H1 (cell line): Measurements from ENCODE around the gene DDX4. TPM values are rescaled to one million over a fixed set of nuclear protein-coding genes. Genes with fewer than 3 reads are reported as not detected.

Experiments
- CTCF ChIA-PET: fragments of 300-600 bp; sonication (Branson Sonifier 250); formaldehyde crosslinking; loops from one replicate; lab custom pipeline; 2021; ENCODE audit not compliant: partially characterized antibody; lab: Charles Lee
- POLR2A ChIA-PET: fragments of 300-600 bp; sonication (Branson Sonifier 250); formaldehyde crosslinking; loops from one replicate; lab custom pipeline; 2021; ENCODE audit warnings: inconsistent platforms; ENCODE audit not compliant: partially characterized antibody; lab: Charles Lee
- DNase-seq, 2 experiments: peaks; one replicate each; pipeline versions ENCODE4 v3.0.0 to v3.0.0-alpha.2; 2010 to 2022; ENCODE audit warnings: low spot score in 2 of 2, low read depth in 1 of 2, mixed read lengths in 1 of 2
- FAIRE-seq: peaks from 2 replicates; lab custom pipeline; 2011; peaks lifted over from hg19 to GRCh38; lab: Jason Lieb, UNC
- H2AFZ ChIP-seq: 2 replicates; pipeline ENCODE4 v1.8.1; 2012; ENCODE audit warnings: low read length, inconsistent platforms
- H2AK5ac ChIP-seq: 2 replicates; pipeline ENCODE4 v1.6.1; 2013; ENCODE audit warnings: low read depth, low read length
- H2BK120ac ChIP-seq: replicated peaks from 2 replicates; pipeline ENCODE3; 2013; ENCODE audit warnings: low read depth, low read length, inconsistent platforms
- H2BK12ac ChIP-seq: 2 replicates; pipeline ENCODE4 v1.6.1; 2013; ENCODE audit warnings: low read depth, low read length
- H2BK15ac ChIP-seq: 2 replicates; pipeline ENCODE4 v1.6.1; 2013; ENCODE audit warnings: low read length
- H2BK20ac ChIP-seq: 2 replicates; pipeline ENCODE4 v1.6.1; 2013; ENCODE audit warnings: low read length
- H2BK5ac ChIP-seq: 2 replicates; pipeline ENCODE4 v1.6.1; 2013; ENCODE audit warnings: low read depth, low read length
- H3K14ac ChIP-seq: 2 replicates; pipeline ENCODE4 v1.6.1; 2013; ENCODE audit warnings: inconsistent platforms; ENCODE audit not compliant: insufficient read length
- H3K18ac ChIP-seq: 2 replicates; pipeline ENCODE4 v1.6.1; 2013; ENCODE audit warnings: low read length; ENCODE audit errors: extremely low read depth
- H3K23ac ChIP-seq: 2 replicates; pipeline ENCODE4 v1.6.1; 2013; ENCODE audit warnings: inconsistent platforms; ENCODE audit not compliant: insufficient read length
- H3K23me2 ChIP-seq: 2 replicates; pipeline ENCODE4 v1.6.1; 2013; ENCODE audit warnings: low read depth, low read length
- H3K27ac ChIP-seq: 2 replicates; pipeline ENCODE4 v1.6.1; 2011; ENCODE audit warnings: low read depth, low read length, inconsistent platforms
- H3K27me3 ChIP-seq, 4 experiments: replicated peaks in 1 of 4; 1 replicate in 1 of 4; 2 replicates in 3 of 4; pipeline versions ENCODE4 v1.6.1 to v1.8.1; 2011 to 2013; ENCODE audit warnings: low read length in 3 of 4, mild to moderate bottlenecking in 3 of 4, inconsistent platforms in 2 of 4, mixed read lengths in 2 of 4, moderate library complexity in 1 of 4; ENCODE audit not compliant: control insufficient read depth in 3 of 4, insufficient read depth in 3 of 4; ENCODE audit errors: extremely low read depth in 1 of 4
- H3K36me3 ChIP-seq, 4 experiments: 2 replicates each; pipeline versions ENCODE4 v1.6.1 to v1.8.1; 2011 to 2013; ENCODE audit warnings: mild to moderate bottlenecking in 4 of 4, low read length in 3 of 4, moderate library complexity in 2 of 4, control low read depth in 1 of 4, inconsistent platforms in 1 of 4; ENCODE audit not compliant: insufficient read depth in 4 of 4, control insufficient read depth in 2 of 4
- H3K4ac ChIP-seq: replicated peaks from 2 replicates; pipeline ENCODE3; 2013; ENCODE audit warnings: low read length, low read depth, mixed read lengths, inconsistent platforms; ENCODE audit not compliant: insufficient read length
- H3K4me1 ChIP-seq, 4 experiments: replicated peaks in 1 of 4; 1 replicate in 1 of 4; 2 replicates in 3 of 4; pipeline versions ENCODE4 v1.6.1 to v1.8.1; 2011 to 2013; ENCODE audit warnings: low read length in 3 of 4, inconsistent platforms in 2 of 4, mixed read lengths in 1 of 4; ENCODE audit not compliant: insufficient read depth in 4 of 4, control insufficient read depth in 3 of 4
- H3K4me2 ChIP-seq, 2 experiments: 2 replicates each; pipeline versions ENCODE4 v1.6.1 to v1.8.1; 2011 to 2013; ENCODE audit warnings: low read depth in 2 of 2, low read length in 2 of 2, control low read depth in 1 of 2, inconsistent platforms in 1 of 2, mild to moderate bottlenecking in 1 of 2; ENCODE audit not compliant: insufficient read depth in 1 of 2
- H3K4me3 ChIP-seq, 4 experiments: fragments of 200-600, 300-600 bp in 1 of 4; sonication (generic), shearing (Covaris generic), sonication (Bioruptor Twin) in 1 of 4; 2 replicates each; pipeline versions ENCODE4 v1.5.1 to v1.8.1; 2011 to 2016; ENCODE audit warnings: low read length in 4 of 4, low read depth in 3 of 4, control low read depth in 2 of 4, inconsistent platforms in 2 of 4, mild to moderate bottlenecking in 2 of 4, mixed read lengths in 1 of 4, moderate library complexity in 1 of 4; ENCODE audit not compliant: insufficient read depth in 2 of 4; ENCODE audit errors: extremely low read depth in 1 of 4
- H3K56ac ChIP-seq: replicated peaks from 2 replicates; pipeline ENCODE3; 2013; ENCODE audit warnings: low read depth, mild to moderate bottlenecking, mixed read lengths, low read length, inconsistent platforms; ENCODE audit not compliant: insufficient read length
- H3K79me1 ChIP-seq: 2 replicates; pipeline ENCODE4 v1.6.1; 2013; ENCODE audit warnings: low read depth, low read length, control low read depth
- H3K79me2 ChIP-seq, 2 experiments: 2 replicates each; pipeline versions ENCODE4 v1.6.1 to v1.8.1; 2012 to 2013; ENCODE audit warnings: low read length in 2 of 2, mild to moderate bottlenecking in 2 of 2, inconsistent platforms in 1 of 2; ENCODE audit not compliant: insufficient read depth in 2 of 2, control insufficient read depth in 1 of 2
- H3K9ac ChIP-seq, 4 experiments: replicated peaks in 1 of 4; 1 replicate in 1 of 4; 2 replicates in 3 of 4; pipeline versions ENCODE4 v1.6.1 to v1.8.1; 2011 to 2013; ENCODE audit warnings: low read depth in 3 of 4, low read length in 3 of 4, control low read depth in 2 of 4, mild to moderate bottlenecking in 2 of 4, moderate library complexity in 2 of 4, inconsistent platforms in 1 of 4; ENCODE audit errors: extremely low read depth in 1 of 4
- H3K9me3 ChIP-seq, 2 experiments: 2 replicates each; pipeline versions ENCODE4 v1.6.1 to v1.8.1; 2012 to 2013; ENCODE audit warnings: mild to moderate bottlenecking in 2 of 2, moderate library complexity in 2 of 2, control low read depth in 1 of 2, inconsistent platforms in 1 of 2, low read depth in 1 of 2, low read length in 1 of 2, mixed read lengths in 1 of 2; ENCODE audit not compliant: insufficient read depth in 2 of 2
- H4K20me1 ChIP-seq, 2 experiments: replicated peaks in 1 of 2; 2 replicates each; pipeline versions ENCODE3 to v1.8.1; 2011 to 2013; ENCODE audit warnings: inconsistent platforms in 2 of 2, low read length in 2 of 2, mild to moderate bottlenecking in 1 of 2; ENCODE audit not compliant: insufficient read depth in 2 of 2, control insufficient read depth in 1 of 2
- H4K5ac ChIP-seq: 2 replicates; pipeline ENCODE4 v1.6.1; 2013; ENCODE audit warnings: low read length, low read depth, mixed read lengths, inconsistent platforms; ENCODE audit not compliant: insufficient read length
- H4K8ac ChIP-seq: 2 replicates; pipeline ENCODE4 v1.8.0; 2013; ENCODE audit warnings: mild to moderate bottlenecking, moderate library complexity, low read length, inconsistent platforms; ENCODE audit not compliant: insufficient read depth; ENCODE audit errors: extremely low read depth
- H4K91ac ChIP-seq: replicated peaks from 2 replicates; pipeline ENCODE3; 2013; ENCODE audit warnings: low read length, mixed read lengths, inconsistent platforms; ENCODE audit not compliant: insufficient read length
- POLR2AphosphoS5 ChIP-seq: IDR thresholded peaks from 2 replicates; pipeline ENCODE4 v1.6.1; 2011; ENCODE audit warnings: low read depth, low read length
- RAD21 ChIP-seq, 2 experiments: IDR thresholded peaks in 1 of 2; conservative IDR thresholded peaks in 1 of 2; 2 replicates each; pipeline ENCODE4 v1.6.1; 2011; ENCODE audit warnings: low read depth in 2 of 2, low read length in 2 of 2, improper control_type of control experiment in 1 of 2, inconsistent platforms in 1 of 2, mild to moderate bottlenecking in 1 of 2, moderate library complexity in 1 of 2
- WGBS, 2 experiments: shearing (Covaris generic) in 1 of 2; methylation state at CpG; one replicate each; pipeline versions ENCODE4 v1.1.6 to v1.1.7; 2013 to 2015; ENCODE audit warnings: low lambda C conversion rate in 2 of 2, mixed read lengths in 2 of 2, inconsistent platforms in 1 of 2, low coverage in 1 of 2, missing lambda C conversion rate in 1 of 2; ENCODE audit not compliant: insufficient replicate concordance in 2 of 2, insufficient coverage in 1 of 2, insufficient read length in 1 of 2; ENCODE audit errors: extremely low coverage in 1 of 2, missing lambda C conversion rate in 1 of 2; 5-methylcytosine and 5-hydroxymethylcytosine counted together
- polyA plus RNA-seq, 7 experiments: library from polyadenylated mRNA; depleted of rRNA in 3 of 7; stranded (reverse) in 5 of 7; unstranded in 2 of 7; fragments of >200 nt in 5 of 7; fragments of 200-250 nt in 2 of 7; gene quantifications; 1 replicate in 5 of 7; 2 replicates in 1 of 7; 4 replicates in 1 of 7; pipeline versions ENCODE4 v1.2.1 to v1.2.3, GENCODE V29; 2011 to 2013; ENCODE audit warnings: missing spikeins in 2 of 7, mixed read lengths in 2 of 7
- total RNA-seq: library from RNA; stranded (reverse); fragmentation: NEBNext Ultra II Directional; extraction: Animal tissue kit (Norgen Biotek cat#: 25700); gene quantifications from 2 replicates; pipeline ENCODE4 v1.2.1, GENCODE V29; 2021
- TF ChIP-seq, protein P1 (sequence below), 3 experiments: IDR thresholded peaks; 1 replicate in 2 of 3; 2 replicates in 1 of 3; pipeline versions ENCODE4 v1.5.1 to v1.6.1; 2011; ENCODE audit warnings: low read length in 3 of 3, mild to moderate bottlenecking in 3 of 3, inconsistent platforms in 2 of 3, low read depth in 1 of 3, moderate library complexity in 1 of 3; ENCODE audit not compliant: insufficient read depth in 1 of 3; ENCODE audit errors: control extremely low read depth in 1 of 3

Gene DDX4
- total and polyA plus RNA-seq, 2 of the 8 experiments (the other 6 are each of a cell fraction or from before 2014, with no cell fraction given) = 0.15 TPM; not detected in 1

GRCh38 chr5:55694152-55694830 lies 43.6 kb upstream of the DDX4 start:
- H3K9me3 ChIP-seq = peaks cover 6 to 8% of the 10 kb centered on the region in 2 experiments; a peak in 2 of 4 replicates
- no peak overlapping the region for H3K9ac ChIP-seq
- H2BK15ac ChIP-seq = no peak overlapping the region
- H3K4me1 ChIP-seq = peaks cover 0 to 7% (median 6%) of the 10 kb centered on the region in 4 experiments; a peak in 5 of 7 replicates
- H3K14ac ChIP-seq = no peak overlapping the region
- no peak overlapping the region for H2AK5ac ChIP-seq
- H4K91ac ChIP-seq = no peak overlapping the region
- H3K4ac ChIP-seq = no peak overlapping the region
- ChIA-PET POLR2A (interaction anchor here (0.7 kb wide), 1 partner anchor 778 kb away, joined by 4 read pairs; no protein-coding TSS in a partner anchor), CTCF (interaction anchor here (0.6 to 1.7 kb wide), 11 partner anchors 19 to 435 kb away, joined by 3 to 6 read pairs (median 3); no protein-coding TSS in a partner anchor)
- no peak overlapping the region for H4K8ac ChIP-seq
- no peak overlapping the region for H2AFZ ChIP-seq
- no peak overlapping the region for H3K18ac ChIP-seq
- DNase-seq = no peak
- H3K4me2 ChIP-seq = no peak overlapping the region
- H3K4me3 ChIP-seq = no peak overlapping the region
- H3K27me3 ChIP-seq = no peaks in the 10 kb centered on the region
- no peak overlapping the region for H2BK120ac ChIP-seq
- 83% methylated on average over 2 of the region's 3 CpGs; no CpG with 5 or more reads in 1 of the 2 experiments for WGBS, 2 experiments
- H3K56ac ChIP-seq = no peak overlapping the region
- FAIRE-seq = peak; percentile 97
- H3K23ac ChIP-seq = no peak overlapping the region
- TF ChIP-seq POLR2AphosphoS5 (no peak), RAD21 (IDR thresholded peaks at IDR 0.05 in 1 of 2, conservative IDR thresholded peaks at IDR 0.05 in 1 of 2; ENCODE audit: low read depth in 2 of 2, low read length in 2 of 2) (peak; percentile 83 to 88)
- TF ChIP-seq, protein P1, sequence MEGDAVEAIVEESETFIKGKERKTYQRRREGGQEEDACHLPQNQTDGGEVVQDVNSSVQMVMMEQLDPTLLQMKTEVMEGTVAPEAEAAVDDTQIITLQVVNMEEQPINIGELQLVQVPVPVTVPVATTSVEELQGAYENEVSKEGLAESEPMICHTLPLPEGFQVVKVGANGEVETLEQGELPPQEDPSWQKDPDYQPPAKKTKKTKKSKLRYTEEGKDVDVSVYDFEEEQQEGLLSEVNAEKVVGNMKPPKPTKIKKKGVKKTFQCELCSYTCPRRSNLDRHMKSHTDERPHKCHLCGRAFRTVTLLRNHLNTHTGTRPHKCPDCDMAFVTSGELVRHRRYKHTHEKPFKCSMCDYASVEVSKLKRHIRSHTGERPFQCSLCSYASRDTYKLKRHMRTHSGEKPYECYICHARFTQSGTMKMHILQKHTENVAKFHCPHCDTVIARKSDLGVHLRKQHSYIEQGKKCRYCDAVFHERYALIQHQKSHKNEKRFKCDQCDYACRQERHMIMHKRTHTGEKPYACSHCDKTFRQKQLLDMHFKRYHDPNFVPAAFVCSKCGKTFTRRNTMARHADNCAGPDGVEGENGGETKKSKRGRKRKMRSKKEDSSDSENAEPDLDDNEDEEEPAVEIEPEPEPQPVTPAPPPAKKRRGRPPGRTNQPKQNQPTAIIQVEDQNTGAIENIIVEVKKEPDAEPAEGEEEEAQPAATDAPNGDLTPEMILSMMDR (IDR thresholded peaks at IDR 0.05; ENCODE audit: control extremely low read depth in 1 of 3, insufficient read depth in 1 of 3, low read depth in 1 of 3, low read length in 3 of 3) = peak in 2 of 3 experiments; percentile 56 to 77; a peak in 2 of 4 replicates
- no peak overlapping the region for H4K5ac ChIP-seq
- H3K79me2 ChIP-seq = no peaks in the 10 kb centered on the region
- peaks cover 0 to 18% (median 5%) of the 10 kb centered on the region in 4 experiments; a peak in 4 of 8 replicates for H3K36me3 ChIP-seq
- no peaks in the 10 kb centered on the region for H3K79me1 ChIP-seq
- no peak overlapping the region for H2BK20ac ChIP-seq
- H3K27ac ChIP-seq = no peak overlapping the region
- no peak overlapping the region for H2BK12ac ChIP-seq
- H4K20me1 ChIP-seq = no peaks in the 10 kb centered on the region
- H3K23me2 ChIP-seq = no peaks in the 10 kb centered on the region; the same call in 1 of the 2 replicates
- H2BK5ac ChIP-seq = no peak overlapping the region
